ENCODE data around the gene ETV6.

DNA sequence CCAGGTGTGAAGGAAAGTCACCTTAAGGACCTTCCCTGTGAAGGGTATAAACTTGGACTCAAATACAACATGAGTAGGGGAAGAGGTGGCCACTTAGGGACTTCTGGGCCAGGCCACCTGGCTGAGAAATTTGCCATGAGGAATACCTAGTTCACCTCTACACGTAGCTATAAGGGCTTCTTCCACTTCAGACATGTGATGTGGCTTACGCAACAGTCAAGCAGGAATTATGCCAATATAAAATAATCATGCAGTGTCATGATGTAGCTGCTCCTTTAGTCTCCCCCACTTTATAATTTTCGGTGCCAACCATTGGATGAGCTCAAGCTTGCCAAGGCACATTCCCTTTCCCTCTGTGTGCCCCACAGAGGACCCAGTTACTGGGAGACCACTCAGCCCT is 254.7 kb downstream of the ETV6 start:
- no peak for TF ChIP-seq POLR2A (IDR thresholded peaks at IDR 0.05)
- TF ChIP-seq, protein P1, sequence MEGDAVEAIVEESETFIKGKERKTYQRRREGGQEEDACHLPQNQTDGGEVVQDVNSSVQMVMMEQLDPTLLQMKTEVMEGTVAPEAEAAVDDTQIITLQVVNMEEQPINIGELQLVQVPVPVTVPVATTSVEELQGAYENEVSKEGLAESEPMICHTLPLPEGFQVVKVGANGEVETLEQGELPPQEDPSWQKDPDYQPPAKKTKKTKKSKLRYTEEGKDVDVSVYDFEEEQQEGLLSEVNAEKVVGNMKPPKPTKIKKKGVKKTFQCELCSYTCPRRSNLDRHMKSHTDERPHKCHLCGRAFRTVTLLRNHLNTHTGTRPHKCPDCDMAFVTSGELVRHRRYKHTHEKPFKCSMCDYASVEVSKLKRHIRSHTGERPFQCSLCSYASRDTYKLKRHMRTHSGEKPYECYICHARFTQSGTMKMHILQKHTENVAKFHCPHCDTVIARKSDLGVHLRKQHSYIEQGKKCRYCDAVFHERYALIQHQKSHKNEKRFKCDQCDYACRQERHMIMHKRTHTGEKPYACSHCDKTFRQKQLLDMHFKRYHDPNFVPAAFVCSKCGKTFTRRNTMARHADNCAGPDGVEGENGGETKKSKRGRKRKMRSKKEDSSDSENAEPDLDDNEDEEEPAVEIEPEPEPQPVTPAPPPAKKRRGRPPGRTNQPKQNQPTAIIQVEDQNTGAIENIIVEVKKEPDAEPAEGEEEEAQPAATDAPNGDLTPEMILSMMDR (IDR thresholded peaks at IDR 0.05) = no peak

All from uterus (tissue), 2 donors.